AG10803 (cell line): ENCODE data around the gene ZBTB24.

Experiments used
- DNase-seq: peaks from one replicate; pipeline ENCODE4 v3.0.0; 2010; ENCODE audit warnings: low read depth
- H3K4me3 ChIP-seq: 2 replicates; pipeline ENCODE4 v1.5.1; 2011; ENCODE audit warnings: mild to moderate bottlenecking, low read length, control low read depth
- CTCF ChIP-seq: conservative IDR thresholded peaks from 2 replicates; pipeline ENCODE4 v1.5.1; 2011; ENCODE audit warnings: mild to moderate bottlenecking, low read length, control low read depth, inconsistent platforms

Gene ZBTB24

DNA sequence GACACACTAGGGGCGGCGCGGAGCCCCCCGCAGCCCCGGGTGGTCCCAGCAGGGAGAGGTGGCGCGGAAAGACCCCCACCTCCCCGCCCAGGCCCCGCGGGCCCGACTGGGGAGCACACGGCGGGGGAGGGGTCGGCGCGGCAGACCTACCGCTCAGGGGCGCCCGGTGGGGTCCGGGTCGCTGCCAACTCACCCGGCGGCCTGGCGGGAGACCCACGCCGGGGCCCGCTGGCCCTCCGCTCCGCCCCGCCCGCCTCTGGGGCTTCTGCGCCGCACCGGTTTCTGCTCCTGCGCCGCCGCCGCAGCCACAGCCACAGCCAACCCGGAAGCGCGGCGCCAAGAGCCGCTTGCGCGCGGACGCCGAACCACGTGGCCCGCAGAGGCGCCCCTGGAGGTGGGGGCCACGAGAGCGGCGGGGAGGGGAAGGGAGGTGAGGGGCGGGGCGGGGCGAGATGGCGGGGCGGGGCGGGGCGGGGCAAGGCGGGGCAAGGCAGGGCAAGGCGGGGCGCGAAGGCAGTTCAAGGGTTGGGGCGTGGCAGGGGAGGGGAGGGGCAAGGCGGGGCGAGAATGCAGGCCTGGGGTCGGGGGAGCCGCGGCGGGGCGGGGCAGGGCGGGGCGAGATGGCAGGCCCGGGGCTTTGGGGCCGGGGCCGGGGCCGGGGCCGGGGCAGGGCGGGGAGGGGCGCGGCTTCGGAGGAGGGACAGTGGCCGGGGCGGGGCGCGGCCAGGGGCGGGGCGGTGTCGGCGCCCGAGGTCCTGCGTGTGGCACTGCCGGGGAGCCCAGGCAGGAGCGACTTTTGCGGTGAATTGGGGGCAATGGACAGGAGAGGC lies at the start of gene ZBTB24:
TSS of gene ZBTB24 (minus strand) at position 315 of the 830 bp plus-strand sequence. CDS start 1,193 bp downstream, outside the sequence.
- DNase-seq, result peak; percentile 89
- no peak for TF ChIP-seq CTCF
- peak within 1 kb of the TSS; percentile 82 for H3K4me3 ChIP-seq

DNA sequence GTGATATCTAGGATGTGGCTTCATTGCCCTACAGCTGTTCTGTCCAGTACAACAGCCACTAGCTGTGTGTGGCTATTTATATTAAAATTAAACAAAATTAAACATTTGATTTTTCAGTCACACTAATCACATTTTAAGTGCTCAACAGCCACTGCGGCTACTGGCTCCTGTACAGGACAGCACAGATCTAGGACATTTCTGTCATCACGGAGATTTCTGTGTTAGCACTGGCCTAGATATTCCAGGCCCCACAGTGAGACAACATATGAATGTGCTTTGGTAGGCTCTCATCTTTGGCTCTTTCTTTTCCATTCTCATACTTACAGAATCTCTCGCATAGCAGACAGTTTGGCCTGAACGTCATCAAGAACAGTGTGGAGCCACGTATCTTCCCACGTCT lies 48.4 kb upstream of the ZBTB24 start:
- no peak for TF ChIP-seq CTCF
- DNase-seq, result no peak
- H3K4me3 ChIP-seq, result no peak overlapping the region

- H3K4me3 ChIP-seq, result no peak overlapping the region
- peak; percentile 30; the same call in 1 of the 2 replicates for TF ChIP-seq CTCF
- no peak for DNase-seq
Measured at GRCh38 chr6:109527989-109528388, 45.0 kb upstream of the ZBTB24 start.

- peak; percentile 72 for TF ChIP-seq CTCF
- DNase-seq, result peak; percentile 68
- no peak overlapping the region for H3K4me3 ChIP-seq
Measured at GRCh38 chr6:109526905-109527628, 44.0 kb upstream of the ZBTB24 start.

GRCh38 chr6:109524129-109524528 lies 41.1 kb upstream of the ZBTB24 start:
- H3K4me3 ChIP-seq, result no peak overlapping the region

GRCh38 chr6:109523478-109523877 lies 40.5 kb upstream of the ZBTB24 start:
- DNase-seq, result peak; percentile 89
- H3K4me3 ChIP-seq, result no peak overlapping the region
- TF ChIP-seq CTCF, result no peak

More at GRCh38 chr6:109524129-109524528, 41.1 kb upstream of the ZBTB24 start:
- DNase-seq, result no peak
- TF ChIP-seq CTCF, result no peak
